ENCODE data around the gene ESD.

The ESD gene

DNA sequence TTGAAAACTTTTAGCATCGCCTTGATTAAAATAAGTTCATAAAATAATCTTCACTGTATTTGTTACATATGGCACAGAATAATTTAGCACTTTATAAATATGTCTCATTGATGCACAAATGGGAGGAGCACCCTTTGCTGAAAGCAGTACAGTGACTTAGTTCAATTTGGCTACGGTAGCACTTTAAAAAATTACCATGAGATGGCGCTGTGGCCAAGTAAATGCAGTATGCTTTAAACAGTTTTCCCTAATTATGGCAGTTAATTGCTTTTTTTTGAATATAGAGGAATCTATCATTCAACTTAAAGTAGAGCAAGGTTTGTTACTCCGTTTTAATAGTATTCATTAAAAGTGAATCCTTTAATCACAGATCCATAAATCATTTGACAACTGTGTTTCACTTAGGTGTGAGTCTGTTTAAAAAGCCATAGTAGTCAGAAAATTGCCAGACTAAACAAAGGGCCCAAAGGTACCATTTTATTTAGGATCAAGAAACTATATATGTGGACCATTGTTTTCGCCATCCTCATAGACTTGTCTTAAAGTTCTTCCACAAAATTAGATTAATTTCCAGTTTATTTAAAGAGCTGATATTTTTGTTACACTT lies 34.7 kb upstream of the ESD start:
- Histone ChIP-seq H3K4me3 (ENCODE audit: low read depth in 1 of 2, low read length in 2 of 2) (no peak overlapping the region), H3K36me3 (ENCODE audit: insufficient read depth, low read length) (no peaks in the 10 kb centered on the region), H2AFZ (ENCODE audit: low read depth, low read length) (no peak overlapping the region), H3K4me2 (ENCODE audit: insufficient read depth, low read length) (no peak overlapping the region), H4K20me1 (ENCODE audit: insufficient read depth, low read length) (no peaks in the 10 kb centered on the region), H3K27ac (ENCODE audit: low read length) (no peak overlapping the region), H3K9me3 (ENCODE audit: insufficient read depth, low read length, severe bottlenecking) (no peaks in the 10 kb centered on the region), H3K79me2 (ENCODE audit: insufficient read depth, low read length) (no peaks in the 10 kb centered on the region), H3K9ac (ENCODE audit: low read depth, low read length) (no peak overlapping the region), H3K27me3 (ENCODE audit: insufficient read depth, low read length, poor library complexity) (peaks cover 6% of the 10 kb centered on the region), H3K4me1 (ENCODE audit: insufficient read depth, low read length) (no peaks in the 10 kb centered on the region)
- DNase-seq (peak; percentile 49), ATAC-seq (ENCODE audit: insufficient read depth, low read depth) (peak; percentile 66; the same call in 2 of the 3 replicates)
- TF ChIP-seq EZH2 (IDR thresholded peaks at IDR 0.05; ENCODE audit: borderline replicate concordance, low read depth, low read length, severe bottlenecking), result no peak
- TF ChIP-seq, protein P1, sequence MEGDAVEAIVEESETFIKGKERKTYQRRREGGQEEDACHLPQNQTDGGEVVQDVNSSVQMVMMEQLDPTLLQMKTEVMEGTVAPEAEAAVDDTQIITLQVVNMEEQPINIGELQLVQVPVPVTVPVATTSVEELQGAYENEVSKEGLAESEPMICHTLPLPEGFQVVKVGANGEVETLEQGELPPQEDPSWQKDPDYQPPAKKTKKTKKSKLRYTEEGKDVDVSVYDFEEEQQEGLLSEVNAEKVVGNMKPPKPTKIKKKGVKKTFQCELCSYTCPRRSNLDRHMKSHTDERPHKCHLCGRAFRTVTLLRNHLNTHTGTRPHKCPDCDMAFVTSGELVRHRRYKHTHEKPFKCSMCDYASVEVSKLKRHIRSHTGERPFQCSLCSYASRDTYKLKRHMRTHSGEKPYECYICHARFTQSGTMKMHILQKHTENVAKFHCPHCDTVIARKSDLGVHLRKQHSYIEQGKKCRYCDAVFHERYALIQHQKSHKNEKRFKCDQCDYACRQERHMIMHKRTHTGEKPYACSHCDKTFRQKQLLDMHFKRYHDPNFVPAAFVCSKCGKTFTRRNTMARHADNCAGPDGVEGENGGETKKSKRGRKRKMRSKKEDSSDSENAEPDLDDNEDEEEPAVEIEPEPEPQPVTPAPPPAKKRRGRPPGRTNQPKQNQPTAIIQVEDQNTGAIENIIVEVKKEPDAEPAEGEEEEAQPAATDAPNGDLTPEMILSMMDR (IDR thresholded peaks at IDR 0.05; ENCODE audit: borderline replicate concordance, extremely low read depth, low read length, poor library complexity, severe bottlenecking), result peak; percentile 88

DNA sequence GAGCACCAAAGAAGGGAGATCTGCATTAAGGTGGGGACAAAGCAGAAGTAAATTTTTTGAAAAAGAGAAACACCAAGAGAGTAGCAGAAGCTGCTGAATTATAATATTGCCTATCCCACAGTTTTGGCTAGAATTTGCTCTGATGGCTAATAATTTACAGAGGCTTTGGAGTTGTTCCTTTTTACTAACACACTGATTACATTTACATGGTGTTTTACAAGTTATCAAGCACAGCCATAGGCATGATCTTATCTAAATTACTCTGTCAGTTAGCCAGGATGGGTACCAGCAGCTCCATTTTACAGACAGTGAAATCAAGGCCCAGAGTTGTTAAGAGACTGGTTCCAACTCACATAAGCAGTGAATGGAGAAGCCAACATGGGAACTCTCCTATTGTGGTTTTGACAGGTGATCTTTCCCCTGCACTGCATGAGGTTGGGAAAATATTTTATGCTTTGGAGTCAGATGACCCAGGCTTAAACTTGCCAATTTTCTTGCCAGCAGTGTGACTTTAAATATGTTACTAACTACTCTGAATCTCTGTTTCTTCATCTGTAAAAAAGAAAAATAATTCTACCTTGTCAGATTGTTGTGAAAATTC lies 33.5 kb upstream of the ESD start:
- Histone ChIP-seq H3K27ac (ENCODE audit: low read length) (no peak overlapping the region), H2AFZ (ENCODE audit: low read depth, low read length) (no peak overlapping the region), H3K27me3 (ENCODE audit: insufficient read depth, low read length, poor library complexity) (peaks cover 6% of the 10 kb centered on the region), H3K9ac (ENCODE audit: low read depth, low read length) (no peak overlapping the region), H3K79me2 (ENCODE audit: insufficient read depth, low read length) (no peaks in the 10 kb centered on the region), H4K20me1 (ENCODE audit: insufficient read depth, low read length) (no peaks in the 10 kb centered on the region), H3K4me2 (ENCODE audit: insufficient read depth, low read length) (no peak overlapping the region), H3K36me3 (ENCODE audit: insufficient read depth, low read length) (no peaks in the 10 kb centered on the region), H3K4me1 (ENCODE audit: insufficient read depth, low read length) (no peaks in the 10 kb centered on the region), H3K4me3 (ENCODE audit: low read depth in 1 of 2, low read length in 2 of 2) (no peak overlapping the region), H3K9me3 (ENCODE audit: insufficient read depth, low read length, severe bottlenecking) (no peaks in the 10 kb centered on the region)
- no peak for DNase-seq
- ATAC-seq (ENCODE audit: insufficient read depth, low read depth), result no peak
- TF ChIP-seq, protein P1 (IDR thresholded peaks at IDR 0.05; ENCODE audit: borderline replicate concordance, extremely low read depth, low read length, poor library complexity, severe bottlenecking), result no peak
- no peak for TF ChIP-seq EZH2 (IDR thresholded peaks at IDR 0.05; ENCODE audit: borderline replicate concordance, low read depth, low read length, severe bottlenecking)

DNA sequence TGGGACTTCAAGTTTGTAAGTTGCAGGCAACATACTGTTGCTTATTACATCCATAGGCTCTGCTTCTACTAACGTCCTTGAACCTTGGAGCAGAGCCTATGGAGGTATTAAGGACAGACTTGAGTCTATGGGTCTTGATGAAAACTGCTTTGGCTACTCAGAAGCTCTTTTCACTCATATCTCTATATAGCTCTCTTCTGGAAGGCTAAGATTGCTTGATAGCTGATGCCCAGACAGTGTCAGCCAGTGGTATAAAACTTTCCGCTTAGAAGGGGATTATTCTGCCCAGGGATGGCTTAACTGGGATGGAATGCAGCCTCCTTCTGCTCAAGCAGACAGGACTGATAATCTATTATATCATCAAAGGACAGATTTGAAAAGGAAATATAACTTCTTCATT lies 25.6 kb upstream of the ESD start:
- Histone ChIP-seq H2AFZ (ENCODE audit: low read depth, low read length) (no peak overlapping the region), H3K4me2 (ENCODE audit: insufficient read depth, low read length) (no peak overlapping the region), H3K9me3 (ENCODE audit: insufficient read depth, low read length, severe bottlenecking) (no peaks in the 10 kb centered on the region), H3K27me3 (ENCODE audit: insufficient read depth, low read length, poor library complexity) (peaks cover 19% of the 10 kb centered on the region), H3K27ac (ENCODE audit: low read length) (no peak overlapping the region), H3K4me1 (ENCODE audit: insufficient read depth, low read length) (no peaks in the 10 kb centered on the region), H3K36me3 (ENCODE audit: insufficient read depth, low read length) (no peaks in the 10 kb centered on the region), H3K9ac (ENCODE audit: low read depth, low read length) (no peak overlapping the region), H3K79me2 (ENCODE audit: insufficient read depth, low read length) (no peaks in the 10 kb centered on the region), H3K4me3 (ENCODE audit: low read depth in 1 of 2, low read length in 2 of 2) (no peak overlapping the region), H4K20me1 (ENCODE audit: insufficient read depth, low read length) (no peaks in the 10 kb centered on the region)
- ATAC-seq (ENCODE audit: insufficient read depth, low read depth) (no peak), DNase-seq (no peak)
- TF ChIP-seq EZH2 (IDR thresholded peaks at IDR 0.05; ENCODE audit: borderline replicate concordance, low read depth, low read length, severe bottlenecking), result no peak
- TF ChIP-seq, protein P1 (IDR thresholded peaks at IDR 0.05; ENCODE audit: borderline replicate concordance, extremely low read depth, low read length, poor library complexity, severe bottlenecking), result no peak
